HG03039 (cell line): Measurements from ENCODE around the gene DIDO1.

Experiments used
- ATAC-seq: cut with Tn5 transposase; IDR thresholded peaks from one replicate; pipeline ENCODE4 v1.9.1; 2021; ENCODE audit warnings: mild to moderate bottlenecking, moderate library complexity; ENCODE audit not compliant: unreplicated experiment

The DIDO1 gene

DNA sequence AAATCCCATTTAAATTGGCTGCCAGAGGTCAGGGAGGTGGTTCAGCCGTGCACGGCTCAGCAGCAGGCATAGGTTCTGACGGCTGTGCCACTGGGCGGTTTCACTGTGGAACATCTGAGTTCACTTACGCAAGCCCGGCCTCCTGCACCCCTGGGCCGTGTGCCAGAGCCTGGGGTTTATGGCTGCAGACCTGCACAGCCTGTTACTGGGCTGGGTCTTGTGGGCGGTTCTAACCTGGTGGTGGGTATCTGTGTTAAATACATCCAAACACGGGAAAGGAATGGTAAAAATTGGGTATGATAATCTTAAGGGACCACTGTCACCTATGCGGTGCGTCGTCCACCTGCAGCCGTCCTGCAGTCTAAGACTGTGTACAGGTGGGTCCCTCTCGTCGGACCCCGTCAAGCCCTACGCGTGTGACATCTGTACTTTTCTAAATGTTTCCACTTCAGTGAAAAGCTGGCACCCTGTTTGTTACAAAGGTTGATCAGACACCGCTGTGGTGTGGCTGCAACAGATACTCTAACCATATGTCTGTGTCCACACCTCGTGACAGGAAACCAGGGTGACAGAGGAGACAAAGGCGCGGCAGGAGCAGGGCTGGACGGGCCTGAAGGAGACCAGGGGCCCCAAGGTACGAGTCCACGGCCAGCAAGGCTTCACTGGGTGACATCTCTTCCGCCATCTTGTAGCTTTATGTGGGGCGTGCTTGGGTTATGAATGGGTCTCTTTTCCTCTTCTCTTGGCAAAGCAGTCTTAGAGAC, 88.0 kb downstream of the DIDO1 start:
- no peak for ATAC-seq

DNA sequence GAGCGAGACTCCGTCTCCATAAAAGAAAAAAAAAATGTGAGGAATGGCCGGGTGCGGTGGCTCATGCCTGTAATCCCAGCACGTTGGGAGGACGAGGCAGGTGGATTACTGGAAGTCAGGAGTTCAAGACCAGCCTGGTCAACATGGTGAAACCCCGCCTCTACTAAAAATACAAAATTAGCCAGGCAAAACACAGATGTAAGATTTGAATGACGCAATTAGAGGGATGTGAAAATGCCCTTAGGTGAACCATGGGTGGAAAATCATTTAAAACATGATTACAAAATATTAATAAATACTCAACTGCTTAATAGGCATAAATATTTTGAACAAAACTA, 88.5 kb downstream of the DIDO1 start:
- ATAC-seq: no peak

DNA sequence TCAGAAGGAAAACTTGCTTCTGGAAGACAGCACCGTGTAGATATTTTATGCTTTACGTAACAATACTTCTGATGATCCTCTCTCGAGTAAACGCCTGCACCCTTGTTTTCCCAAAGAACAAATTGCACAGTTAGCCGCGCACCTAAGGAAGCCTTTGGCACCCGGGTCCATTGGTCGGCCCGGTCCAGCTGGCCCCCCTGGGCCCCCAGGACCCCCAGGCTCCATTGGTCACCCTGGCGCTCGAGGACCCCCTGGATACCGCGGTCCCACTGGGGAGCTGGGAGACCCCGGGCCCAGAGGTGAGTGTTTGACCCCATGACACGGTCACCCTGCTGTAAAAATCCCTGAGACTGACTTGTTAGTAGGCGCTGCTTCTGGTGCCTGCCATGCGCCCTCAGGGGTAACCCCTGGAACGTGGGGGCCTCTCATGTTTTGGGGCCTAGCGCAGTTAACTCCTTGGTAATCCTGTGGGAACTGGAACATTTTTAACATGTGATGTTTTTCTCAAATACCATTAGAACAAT, 89.3 kb downstream of the DIDO1 start:
- ATAC-seq: no peak

- no peak for ATAC-seq
Measured at GRCh38 chr20:62835931-62836861, 90.1 kb downstream of the DIDO1 start.

DNA sequence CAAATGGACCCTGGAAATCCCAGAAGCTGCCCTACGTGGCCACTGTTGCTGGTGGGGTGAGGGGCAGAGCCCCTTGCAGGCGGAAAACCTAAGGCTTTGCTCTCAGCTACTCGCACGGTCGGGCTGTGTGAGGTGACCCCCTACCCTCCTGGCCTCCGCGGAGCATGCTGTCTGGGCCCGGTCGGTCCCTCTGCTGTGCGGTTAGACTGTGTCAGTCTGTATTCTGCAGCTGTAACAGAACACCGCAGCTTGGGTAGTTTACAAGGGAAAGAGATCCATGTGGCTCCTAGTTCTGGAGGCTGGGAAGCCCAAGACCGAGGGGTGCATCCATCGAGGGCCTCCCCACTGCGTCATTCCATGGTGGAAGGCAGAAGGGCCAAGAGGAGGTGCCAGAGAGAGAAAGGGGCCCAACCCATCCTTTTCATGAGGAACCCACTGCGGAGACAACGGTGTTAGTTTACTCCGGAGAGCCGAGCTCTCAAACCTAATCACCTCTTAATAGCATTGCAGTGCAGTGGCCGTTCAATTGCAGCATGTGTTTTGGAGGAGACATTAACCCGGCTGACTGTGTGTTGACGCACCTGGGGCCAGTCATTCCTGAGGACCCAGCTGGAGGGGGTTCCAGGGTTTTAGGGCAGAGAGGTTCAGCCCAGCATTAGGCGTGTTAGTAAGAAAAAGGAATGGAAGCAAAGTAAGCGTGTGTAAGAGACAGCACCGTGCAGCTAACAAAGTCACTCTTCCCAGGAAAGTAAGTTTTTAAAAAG, 91.2 kb downstream of the DIDO1 start:
- no peak for ATAC-seq

DNA sequence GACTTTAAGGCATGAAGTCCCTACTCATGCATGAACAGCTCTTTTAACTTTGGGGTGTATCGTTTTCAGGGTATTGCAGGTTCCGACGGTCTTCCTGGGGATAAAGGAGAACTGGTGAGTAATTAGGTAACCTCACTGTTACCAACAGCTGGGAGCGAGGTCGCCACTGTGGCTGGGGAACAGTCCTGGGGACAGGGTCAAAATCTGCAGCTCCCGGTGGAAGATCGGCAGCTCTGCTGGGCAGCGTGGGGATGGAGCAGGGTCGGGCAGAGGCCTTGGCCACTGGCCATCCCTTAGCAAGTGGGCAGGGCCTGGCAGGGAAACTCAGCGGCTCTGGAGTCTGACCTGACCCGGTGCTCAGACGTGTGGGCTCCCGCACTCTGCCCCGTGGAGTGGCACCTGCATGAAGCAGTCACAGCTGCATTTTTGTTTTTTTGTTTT, 93.3 kb downstream of the DIDO1 start:
- ATAC-seq: no peak

GRCh38 chr20:62832212-62832922, 93.9 kb downstream of the DIDO1 start:
- ATAC-seq: no peak

- no peak for ATAC-seq
Measured at GRCh38 chr20:62831854-62832211, 94.5 kb downstream of the DIDO1 start.

- ATAC-seq: no peak
Measured at GRCh38 chr20:62831361-62831788, 94.9 kb downstream of the DIDO1 start.

GRCh38 chr20:62830821-62831220, 95.5 kb downstream of the DIDO1 start:
- ATAC-seq: no peak

DNA sequence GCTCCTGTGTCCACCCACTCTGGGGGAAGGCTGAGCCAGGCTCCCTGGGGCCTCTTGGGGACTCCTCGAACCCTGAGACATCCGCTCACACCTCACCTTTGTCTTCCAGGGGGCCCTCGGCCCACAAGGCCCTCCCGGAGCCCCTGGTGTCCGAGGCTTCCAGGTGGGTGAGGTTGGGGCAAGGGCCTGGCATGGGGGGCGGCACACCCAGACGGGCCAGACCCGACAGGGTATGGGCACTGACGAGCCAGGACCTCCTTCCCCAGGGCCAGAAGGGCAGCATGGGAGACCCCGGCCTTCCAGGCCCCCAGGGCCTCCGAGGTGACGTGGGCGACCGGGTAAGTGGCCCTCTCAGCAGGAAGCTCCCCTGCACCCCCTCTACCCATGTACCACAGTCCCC, 96.1 kb downstream of the DIDO1 start:
- no peak for ATAC-seq

DNA sequence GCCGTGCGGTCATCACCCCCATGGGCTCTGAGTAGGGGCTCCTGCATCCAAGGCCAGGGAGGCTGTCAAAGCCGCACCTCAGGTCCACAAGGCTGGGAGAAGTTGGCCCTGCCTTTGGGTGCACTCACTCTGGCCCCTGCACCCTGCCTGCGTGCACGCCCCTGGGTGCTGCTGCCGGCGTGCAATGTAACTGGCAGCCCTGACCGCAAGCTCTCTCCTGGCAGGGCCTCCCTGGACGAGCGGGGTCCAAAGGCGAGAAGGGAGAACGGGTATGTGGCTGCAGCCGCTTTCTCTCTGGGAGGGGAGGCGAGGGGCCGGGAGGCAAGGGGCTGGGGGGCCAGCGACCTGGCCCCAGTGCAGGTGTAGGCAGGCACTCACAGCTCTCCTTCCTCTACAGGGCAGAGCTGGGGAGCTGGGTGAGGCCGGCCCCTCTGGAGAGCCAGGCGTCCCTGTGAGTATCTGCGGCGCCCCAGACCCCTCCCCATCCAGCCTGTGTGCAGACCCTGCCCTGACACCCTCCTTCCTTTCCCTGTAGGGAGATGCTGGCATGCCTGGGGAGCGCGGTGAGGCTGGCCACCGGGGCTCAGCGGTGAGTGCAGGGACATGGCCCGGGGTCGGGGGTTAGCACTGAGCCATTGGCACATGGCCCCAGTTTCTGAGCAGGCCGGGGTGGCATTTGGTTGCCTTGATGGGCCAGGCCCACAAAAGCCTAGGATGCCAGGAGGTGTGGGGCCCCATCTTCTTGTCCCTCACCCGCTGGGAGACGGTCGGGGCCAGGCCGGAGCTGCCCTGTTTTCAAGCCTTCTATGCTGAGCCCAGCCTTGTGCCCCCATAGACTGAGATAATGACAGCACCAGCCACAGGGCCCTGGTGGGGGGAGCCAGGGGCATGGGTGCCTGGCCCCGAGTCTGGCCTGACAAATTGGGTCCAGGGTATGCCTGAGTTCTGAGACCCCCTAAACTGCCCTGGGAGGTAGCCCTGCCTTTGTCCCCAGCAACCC, 96.8 kb downstream of the DIDO1 start:
- ATAC-seq: no peak

DNA sequence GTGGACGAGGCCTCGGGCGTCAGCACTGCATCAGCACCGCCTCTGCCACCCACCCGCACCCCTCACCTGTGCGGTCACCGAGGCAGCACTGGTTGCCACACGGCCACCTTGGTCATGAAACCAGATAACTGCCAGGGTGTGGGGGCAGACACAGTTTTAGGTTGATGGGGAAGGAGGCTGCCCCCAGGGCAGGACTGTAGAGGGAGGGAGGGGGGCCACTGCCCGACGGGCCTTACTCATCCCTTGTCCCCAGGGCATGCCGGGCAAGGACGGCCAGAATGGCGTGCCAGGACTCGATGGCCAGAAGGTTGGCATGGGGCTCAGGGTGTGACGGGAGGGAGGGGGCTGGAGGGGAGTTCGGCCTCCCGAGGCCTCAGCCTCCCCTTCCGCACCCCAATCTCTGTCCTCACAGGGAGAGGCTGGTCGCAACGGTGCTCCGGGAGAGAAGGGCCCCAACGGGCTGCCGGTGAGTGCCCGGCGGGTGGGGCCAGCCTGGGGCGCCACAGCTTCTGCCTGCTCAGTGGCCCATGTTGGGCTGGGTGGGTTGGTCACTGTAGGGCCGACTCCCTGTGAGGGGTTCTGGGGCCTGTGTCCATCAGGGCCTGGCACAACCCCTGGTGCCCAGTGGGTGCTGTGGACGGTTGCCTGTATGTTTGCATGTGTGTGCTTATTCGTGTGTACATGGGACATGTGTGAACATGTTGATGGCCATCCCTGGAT, 97.6 kb downstream of the DIDO1 start:
- no peak for ATAC-seq

GRCh38 chr20:62828051-62828450, 98.3 kb downstream of the DIDO1 start:
- ATAC-seq: no peak
